Lower leg skin (tissue), 3 donors: ENCODE data around the gene SMIM32.

Source experiments
- CTCF ChIP-seq, 3 donors: fragments of 450-650 bp; IDR thresholded peaks; one replicate each; pipeline ENCODE4 v1.5.1; 2016; ENCODE audit warnings: antibody characterized with exemption in 3 of 3, mild to moderate bottlenecking in 3 of 3, moderate library complexity in 2 of 3
- POLR2A ChIP-seq, 2 donors: fragments of 450-650 bp; IDR thresholded peaks; one replicate each; pipeline ENCODE4 v1.6.1; 2016 to 2017; ENCODE audit warnings: antibody characterized with exemption in 2 of 2, mild to moderate bottlenecking in 1 of 2, moderate library complexity in 1 of 2

GRCh38 chr5:136225796-136226195 lies 32.8 kb upstream of the SMIM32 start:
- no peak for TF ChIP-seq CTCF (IDR thresholded peaks at IDR 0.05)
- TF ChIP-seq POLR2A (IDR thresholded peaks at IDR 0.05): no peak
